ENCODE results near the gene HDAC4.

DNA sequence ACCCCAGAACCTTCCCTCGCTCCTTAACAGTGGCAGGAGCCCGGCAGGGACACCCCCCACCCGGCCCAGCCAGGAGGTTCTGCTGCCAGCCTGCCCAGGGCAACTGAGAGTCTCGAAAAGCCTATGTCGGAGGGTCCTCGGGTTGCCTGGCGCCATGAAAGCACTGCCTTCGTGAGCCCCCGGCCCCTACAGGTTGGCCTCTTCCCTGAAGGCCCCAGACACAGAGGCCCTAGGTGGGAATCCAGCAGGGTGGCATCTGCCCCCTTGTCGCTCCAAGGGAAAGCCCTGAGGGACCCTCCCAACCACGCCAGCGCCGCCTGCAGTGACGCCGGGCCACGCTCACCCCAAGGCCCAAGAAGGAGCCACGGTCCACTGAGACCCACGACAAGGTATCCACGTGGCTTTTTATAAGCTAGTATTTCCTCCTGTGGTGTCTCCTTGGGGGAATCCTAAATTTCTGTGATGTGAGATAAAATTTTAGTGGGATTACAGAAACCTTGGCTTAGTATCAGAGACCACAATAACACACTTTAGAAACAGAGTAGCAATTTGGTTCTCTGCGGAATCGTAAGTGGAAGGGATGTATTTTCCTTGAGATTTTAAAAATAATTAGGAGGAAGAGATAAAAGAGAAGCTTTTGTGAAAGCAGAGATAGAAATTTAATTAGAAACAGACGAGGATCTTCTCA, 138.9 kb downstream of the HDAC4 start:
- TF ChIP-seq CTCF (IDR thresholded peaks at IDR 0.05) (no peak), POLR2A (IDR thresholded peaks at IDR 0.05) (no peak)
